LHCN-M2 (cell line): ENCODE measurements around the gene TNFRSF14. TPM values are rescaled to one million over a fixed set of nuclear protein-coding genes. Genes with fewer than 3 reads are reported as not detected.
"Not testable (repeated sequence)": the region's sequence is repeated elsewhere in the genome, so short reads cannot be mapped to it uniquely, and the experiment has no call there.

Source experiments
- DNase-seq: peaks from one replicate; pipeline ENCODE4 v3.0.0-alpha.2; 2012; ENCODE audit warnings: low read depth
- total RNA-seq: library from RNA; depleted of rRNA; stranded (reverse); fragments of >200 nt; gene quantifications from 2 replicates; pipeline ENCODE4 v1.2.3, GENCODE V29; 2014

The TNFRSF14 gene
- total RNA-seq, 1 experiment from 2014 or later = 13.1 TPM

DNA sequence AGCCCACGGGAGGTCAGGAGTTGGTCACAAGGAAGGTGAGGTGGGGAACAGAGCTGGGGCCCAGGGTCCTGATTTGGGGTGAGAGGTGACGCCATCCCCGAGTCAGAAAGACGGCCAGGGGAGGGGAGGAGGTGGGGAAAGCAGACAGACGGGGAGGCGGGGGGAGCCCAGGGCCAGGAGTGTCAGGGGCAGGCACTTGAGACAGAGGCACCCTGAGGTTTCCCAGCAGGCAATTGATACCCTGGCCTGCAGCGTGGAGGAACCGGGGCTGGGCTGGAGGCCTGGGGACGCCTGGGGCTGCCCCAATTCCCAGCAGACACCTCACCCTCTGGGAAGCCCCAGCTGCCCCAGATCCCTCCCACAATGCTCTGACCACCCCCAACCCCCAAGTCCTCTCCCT lies 3.1 kb upstream of the TNFRSF14 start:
- DNase-seq = not testable (repeated sequence)

DNA sequence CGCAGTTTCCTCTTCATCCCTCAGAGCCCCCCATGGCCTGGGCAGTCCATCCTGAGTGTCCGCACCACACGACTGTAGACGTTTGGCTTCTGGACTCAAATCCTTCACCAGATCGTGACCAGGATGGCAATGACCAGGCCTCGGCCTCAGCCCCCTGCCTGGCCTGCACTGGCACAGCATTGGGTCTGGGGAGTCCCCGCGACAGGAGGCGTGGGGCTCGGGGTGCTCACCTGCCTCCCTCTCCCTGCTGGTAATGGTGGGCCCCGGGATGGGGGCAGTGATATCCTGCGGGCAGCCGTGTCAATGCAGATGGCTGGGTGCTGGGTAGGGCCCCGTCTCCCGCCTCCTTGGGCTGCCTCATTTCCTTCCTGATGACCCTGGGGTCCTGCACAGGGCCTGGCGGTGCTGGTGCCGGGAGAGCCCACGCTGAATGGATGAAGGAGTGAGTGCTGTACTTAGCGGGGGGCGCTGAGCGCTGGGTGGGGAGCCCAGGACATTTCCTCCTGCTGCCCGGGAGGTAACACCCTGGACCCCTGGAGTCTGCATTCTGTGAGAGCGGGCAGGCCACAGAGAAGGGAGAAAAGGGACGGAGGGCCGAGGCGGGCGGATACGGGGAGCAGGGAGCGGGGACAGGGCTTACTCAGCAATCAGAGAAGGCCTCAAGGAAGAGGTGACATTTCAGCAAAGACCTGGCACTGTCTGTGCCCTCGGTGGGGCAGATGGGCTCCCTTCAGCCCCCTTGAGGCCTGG lies 2.1 kb upstream of the TNFRSF14 start:
- DNase-seq = no peak

DNA sequence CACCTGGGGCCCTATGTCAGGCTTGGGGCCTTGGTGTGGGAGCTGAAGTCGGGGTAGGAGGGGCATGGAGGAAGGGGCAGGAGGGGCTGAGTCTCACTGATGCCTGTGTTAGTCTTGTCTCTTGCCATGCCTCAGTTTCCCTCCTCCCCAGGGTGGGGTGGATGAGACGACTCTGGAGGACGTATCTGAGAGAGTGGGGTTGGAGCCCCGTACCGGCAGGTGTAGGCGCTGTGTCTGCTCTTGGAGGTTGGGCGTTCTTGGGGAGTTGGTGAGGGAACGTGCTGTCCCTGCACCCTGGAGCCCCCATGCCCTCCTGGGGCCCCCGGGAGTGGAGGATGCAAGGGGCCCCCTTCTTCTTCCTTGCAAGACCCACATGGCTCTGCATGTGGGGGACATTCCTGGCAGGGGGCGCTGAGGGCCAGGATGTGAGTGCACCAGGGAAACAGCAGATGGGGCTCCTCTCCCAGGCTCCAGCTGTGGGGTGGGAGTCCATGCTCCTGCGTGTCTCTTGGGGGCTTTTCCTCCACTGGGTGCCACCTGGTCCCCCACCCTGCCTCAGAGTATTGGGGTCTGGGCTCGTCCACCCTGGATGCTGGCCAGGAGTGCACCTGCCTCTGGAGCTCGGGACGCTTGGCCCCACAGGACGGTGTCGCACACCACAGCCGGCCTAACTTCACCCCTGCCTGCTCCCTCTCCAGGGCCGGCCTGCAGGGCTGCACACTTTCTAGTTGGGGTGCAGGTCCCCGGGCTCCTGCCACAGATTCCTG lies 1.4 kb upstream of the TNFRSF14 start:
- DNase-seq = no peak

DNA sequence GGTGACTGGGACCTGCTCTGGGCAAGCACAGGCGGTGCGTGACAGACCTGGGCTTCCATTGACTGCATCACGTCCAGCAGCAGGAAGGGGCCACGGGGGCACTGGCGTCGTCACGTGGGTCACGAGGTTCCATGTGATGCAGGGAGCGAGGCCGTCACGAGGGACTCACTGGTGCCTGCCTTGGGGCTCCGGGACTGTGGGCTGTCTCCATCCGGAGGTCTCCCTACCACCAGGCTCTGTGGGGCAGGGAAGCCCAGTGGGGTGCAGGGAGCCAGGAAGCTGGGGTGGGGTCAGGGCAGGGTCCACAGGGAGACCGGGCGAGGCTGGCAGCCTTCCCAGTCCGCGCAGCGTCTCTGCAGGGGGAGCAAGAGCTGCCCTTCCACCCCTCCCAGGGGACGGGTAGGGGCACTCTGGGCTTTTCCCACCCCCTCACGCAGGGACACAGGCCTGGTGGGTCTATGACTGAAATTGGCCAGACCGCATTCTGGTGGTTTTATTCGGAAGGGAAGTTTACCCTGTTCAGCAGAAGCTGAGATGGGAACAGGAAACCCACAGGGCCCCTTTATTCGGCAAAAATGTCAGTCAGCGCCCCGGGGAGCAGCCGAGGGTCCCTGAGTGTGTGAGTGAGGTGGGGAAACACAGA lies 416 bp upstream of the TNFRSF14 start:
- no peak for DNase-seq

DNA sequence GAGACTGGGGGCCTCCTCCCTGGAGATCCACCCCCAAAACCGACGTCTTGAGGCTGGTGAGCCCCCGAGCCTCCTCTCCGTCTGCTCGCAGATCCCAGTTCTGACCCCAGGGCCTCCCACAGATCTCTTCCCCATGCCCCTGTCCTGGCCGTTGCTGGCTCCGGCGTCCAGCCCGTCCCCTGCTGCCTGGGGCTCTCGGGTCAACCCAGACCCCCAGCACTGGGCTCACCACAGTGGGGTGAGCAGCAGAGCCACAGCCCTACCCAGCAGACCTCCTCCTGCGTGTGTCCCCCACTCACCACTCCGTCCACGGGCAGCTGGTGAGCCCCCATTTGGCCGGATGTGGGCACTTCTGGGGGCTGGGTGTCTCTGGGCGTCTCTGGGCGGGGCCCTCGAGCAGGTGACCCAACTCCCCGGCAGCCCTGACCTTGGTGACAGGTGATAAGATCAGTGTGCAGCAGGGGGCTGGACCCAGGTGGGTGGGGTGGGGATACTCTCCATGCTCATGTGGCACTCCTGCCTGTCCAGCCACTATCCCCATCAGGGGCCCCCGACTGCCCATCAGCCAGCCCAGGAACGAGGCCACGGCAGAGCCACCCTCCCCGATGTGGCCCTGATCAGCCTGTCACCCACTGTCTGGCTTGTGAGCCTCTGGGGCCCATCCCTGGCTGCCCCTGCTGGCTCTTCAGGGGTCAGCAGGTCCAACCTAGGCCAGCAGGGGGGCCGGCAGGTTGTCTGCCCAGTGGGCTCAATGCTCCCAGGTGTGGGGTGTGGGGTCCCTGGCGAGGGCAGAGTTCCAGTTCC lies 709 bp downstream of the TNFRSF14 start:
- no peak for DNase-seq

DNA sequence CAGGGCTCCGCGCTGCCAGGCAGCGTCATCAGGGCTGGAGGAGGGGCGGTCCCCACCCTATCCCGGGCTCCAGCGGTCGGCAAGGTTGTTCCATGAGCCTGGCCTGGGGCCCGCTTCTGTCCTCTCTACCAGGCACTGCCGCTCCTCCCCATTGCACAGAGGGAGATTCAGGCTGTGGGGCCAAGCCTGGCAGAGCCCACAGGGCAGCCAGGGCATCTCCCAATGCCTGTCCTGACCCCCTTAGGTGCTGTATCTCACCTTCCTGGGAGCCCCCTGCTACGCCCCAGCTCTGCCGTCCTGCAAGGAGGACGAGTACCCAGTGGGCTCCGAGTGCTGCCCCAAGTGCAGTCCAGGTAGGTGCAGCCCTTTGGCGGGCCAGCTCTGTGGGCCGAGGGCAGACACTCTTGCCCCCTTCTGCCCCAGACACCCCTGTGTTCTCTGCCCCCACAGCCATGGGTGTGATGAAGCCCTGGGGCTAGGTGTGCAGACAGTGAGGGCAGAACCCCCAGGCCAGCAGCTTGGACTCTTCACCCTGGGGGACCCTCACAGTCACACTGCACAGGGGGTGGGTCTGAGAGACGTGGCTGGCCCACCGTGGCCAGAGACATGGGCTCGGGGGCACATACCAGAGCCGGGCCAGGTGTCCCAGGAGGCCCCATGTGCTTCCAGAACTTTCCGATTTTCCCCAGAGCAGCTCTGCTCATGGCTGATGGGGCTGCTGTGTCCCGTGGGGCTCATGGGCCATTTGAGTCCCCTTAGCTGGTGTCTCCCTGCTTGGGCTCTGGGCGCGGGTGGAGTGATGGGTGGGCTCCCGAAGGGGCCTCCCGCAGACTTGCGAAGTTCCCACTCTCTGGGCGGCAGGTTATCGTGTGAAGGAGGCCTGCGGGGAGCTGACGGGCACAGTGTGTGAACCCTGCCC lies 1.6 kb downstream of the TNFRSF14 start:
- no peak for DNase-seq

DNA sequence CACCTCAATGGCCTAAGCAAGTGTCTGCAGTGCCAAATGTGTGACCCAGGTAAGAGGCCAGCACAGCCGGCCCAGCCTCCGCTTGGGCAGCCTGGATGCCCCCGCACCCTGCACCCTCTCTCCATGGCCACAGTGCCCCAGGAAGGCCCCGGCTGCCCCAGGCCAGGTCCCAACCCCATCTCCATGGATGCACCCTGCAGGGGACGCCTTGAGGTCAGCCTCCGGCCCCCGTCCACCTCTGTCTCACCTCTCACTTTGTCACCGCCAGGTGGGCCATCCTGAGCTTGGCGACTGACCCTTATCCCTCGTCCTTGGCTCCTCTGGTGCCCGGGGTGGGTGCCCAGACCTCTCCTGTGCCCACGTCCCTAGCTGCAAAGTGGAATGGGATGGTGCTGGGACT lies 2.2 kb downstream of the TNFRSF14 start:
- no peak for DNase-seq

DNA sequence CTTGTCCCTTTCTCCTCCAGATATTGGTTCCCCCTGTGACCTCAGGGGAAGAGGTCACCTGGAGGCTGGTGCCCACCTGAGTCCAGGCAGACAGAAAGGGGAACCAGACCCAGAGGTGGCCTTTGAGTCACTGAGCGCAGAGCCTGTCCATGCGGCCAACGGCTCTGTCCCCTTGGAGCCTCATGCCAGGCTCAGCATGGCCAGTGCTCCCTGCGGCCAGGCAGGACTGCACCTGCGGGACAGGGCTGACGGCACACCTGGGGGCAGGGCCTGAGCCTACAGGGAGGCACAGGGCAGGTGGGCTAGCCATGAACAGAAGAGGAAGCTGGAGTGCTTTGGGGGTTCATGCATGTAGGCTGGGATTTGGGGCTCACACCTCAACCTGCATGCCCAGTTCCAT lies 2.7 kb downstream of the TNFRSF14 start:
- DNase-seq = no peak

DNA sequence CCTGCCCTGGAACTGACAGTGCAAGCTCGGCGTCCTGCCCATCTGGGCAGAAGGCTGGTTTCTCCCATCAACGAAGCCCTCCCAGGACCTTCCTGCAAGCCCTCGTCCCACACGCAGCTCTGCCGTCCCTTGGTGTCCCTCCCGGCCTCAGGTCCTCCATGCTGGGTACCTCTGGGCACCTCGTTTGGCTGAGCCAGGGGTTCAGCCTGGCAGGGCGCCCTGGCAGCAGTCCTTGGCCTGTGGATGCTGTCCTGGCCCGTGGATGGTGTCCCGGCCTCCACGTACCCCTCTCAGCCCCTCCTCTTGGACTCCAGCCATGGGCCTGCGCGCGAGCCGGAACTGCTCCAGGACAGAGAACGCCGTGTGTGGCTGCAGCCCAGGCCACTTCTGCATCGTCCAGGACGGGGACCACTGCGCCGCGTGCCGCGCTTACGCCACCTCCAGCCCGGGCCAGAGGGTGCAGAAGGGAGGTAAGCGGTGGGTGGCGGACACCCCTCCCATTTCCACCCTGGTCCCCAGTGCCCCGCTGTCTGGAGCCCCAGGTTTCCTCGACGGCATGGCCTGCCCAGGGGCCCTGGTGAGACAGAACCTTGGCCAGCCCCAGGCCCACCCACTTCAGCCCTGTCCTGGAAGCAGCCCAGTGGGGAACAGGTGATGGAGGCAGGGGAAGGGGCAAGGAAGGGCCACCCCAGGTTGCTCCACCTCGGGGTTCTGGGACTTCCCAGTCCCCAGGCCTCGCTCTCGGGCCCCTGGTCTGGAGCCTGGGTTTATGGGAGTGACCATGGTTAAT lies 3.5 kb downstream of the TNFRSF14 start:
- no peak for DNase-seq

DNA sequence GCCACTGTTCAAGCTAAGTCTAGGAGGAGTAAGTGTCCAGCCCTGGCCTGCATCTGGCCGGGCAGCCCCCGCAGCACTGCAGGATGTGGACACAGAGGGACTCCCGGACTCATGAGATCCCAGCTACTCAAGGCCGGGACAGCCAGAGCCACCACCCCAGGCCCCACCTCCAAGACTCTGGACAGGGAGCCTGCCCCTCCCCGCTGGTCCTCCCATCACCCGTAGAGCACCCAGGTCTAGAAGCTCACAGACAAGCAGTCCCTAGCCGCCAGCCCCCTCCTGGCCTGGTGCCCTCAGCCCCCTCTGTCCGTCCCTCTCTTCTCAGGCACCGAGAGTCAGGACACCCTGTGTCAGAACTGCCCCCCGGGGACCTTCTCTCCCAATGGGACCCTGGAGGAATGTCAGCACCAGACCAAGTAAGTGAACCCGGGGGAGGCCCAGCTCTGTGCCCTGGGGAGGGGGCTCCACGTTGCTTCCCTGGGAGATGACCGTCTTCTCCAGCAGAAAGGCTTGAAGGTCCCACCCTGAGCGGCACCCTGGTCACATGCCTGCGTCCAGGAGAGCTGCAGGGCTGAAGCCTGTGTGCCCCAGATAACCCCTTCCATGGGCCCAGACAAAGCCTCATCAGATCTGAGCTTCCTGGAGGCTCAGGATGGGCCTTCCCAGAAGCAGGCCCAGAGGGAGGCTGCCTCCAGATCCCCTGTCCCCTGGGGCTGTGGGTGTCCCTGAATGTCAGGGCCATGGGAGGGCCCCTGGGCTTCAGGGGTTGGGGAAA lies 4.3 kb downstream of the TNFRSF14 start:
- DNase-seq = no peak

DNA sequence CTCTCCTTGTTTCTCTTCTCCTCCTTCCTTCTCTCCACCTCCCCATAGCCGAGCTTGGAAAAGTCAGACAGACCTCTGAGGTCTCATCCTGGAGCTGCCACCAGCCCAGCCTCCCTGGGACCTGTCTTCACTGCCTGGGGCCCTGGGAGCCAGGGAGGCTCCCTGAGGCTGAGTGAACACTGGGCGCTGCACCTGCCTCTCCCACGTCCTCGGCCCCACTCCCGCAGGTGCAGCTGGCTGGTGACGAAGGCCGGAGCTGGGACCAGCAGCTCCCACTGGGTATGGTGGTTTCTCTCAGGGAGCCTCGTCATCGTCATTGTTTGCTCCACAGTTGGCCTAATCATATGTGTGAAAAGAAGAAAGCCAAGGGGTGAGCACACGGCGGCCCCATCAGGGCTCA lies 5.3 kb downstream of the TNFRSF14 start:
- no peak for DNase-seq

DNA sequence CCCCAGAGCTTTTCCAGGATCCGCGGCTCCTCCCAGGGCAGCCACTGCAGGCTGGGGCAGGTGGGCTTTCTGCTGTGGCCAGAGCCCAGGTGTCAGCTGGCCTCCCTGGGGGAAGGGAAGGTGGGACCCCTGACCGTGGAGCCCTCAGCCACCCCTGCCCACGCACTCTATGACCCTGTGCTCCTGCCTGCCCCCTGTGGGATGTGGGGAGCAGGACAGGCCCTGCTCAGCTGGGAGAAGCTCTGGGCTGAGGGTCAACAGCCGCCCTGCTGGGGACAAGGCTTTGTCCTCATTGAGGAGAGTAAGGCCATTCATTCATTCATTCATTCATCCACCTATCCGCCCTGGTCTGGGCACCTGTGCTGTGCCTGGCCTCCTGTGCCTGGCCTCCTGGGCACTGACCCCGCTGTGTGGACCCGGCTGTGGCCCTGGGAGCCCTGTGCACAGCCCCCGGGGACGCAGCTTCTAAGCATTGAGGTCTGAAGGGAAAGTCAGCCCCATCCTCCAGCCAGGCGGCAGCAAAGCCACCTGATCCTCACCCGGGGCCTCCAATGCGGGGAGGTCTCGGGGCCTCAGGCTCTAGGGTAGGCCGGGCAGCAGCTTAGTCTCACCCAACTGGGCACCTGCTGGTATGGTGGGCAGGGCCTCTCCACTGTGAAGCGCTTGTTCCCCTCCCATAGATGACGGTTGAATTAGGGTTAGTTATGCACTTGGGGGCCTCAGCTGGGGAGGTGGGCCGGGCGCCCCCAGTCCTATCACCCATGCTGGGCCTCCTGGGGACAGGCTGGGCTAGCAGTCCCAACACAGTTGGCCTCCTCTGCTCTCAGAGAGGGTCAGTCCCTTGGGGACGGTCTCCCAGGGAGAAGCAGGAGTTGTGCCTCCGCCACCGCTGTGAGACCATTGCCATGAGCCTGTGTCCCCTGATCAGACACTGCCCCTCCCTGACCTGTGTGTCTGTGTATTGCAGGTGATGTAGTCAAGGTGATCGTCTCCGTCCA lies 6.0 kb downstream of the TNFRSF14 start:
- no peak for DNase-seq

DNA sequence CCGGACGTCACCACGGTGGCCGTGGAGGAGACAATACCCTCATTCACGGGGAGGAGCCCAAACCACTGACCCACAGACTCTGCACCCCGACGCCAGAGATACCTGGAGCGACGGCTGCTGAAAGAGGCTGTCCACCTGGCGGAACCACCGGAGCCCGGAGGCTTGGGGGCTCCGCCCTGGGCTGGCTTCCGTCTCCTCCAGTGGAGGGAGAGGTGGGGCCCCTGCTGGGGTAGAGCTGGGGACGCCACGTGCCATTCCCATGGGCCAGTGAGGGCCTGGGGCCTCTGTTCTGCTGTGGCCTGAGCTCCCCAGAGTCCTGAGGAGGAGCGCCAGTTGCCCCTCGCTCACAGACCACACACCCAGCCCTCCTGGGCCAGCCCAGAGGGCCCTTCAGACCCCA lies 7.0 kb downstream of the TNFRSF14 start:
- no peak for DNase-seq

DNA sequence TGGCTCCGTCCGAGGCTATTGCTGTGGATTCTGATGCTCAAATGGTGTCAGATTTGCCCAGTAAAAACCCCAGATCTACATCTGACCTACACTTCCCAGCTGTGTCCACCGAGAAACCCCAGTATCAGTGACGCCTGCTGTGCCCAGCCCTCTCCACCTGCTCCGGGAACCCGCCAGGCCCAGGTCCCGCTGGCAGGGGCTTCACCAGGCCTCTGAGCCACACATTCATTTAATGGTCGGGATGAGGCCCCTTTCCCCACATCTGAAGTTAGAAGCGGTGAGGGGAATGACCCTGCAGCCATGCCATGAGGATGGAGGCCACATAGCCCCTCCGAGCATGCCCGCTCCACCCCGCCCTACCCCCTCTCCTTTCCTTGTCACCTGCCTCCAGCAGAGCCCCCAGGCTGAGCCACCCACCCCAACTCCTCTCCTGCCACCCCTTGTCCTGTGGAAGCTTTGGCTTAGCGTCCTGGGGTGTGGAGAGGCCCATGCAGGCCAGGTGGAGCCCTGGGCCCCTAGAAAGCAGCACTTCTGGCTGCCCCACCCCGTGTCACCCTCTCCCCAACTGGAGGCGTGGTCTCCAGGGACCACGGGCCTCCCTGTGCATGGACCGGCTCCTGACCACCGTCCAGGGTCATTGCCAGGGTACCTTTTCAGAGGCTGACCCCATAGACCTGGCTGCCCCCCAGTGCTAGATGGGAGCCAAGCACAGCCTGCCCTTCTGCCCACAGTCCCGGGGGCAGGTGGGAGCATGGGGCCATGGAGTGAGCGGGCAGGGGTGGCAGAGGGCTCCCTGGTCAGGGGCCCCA lies 8.0 kb downstream of the TNFRSF14 start:
- no peak for DNase-seq

DNA sequence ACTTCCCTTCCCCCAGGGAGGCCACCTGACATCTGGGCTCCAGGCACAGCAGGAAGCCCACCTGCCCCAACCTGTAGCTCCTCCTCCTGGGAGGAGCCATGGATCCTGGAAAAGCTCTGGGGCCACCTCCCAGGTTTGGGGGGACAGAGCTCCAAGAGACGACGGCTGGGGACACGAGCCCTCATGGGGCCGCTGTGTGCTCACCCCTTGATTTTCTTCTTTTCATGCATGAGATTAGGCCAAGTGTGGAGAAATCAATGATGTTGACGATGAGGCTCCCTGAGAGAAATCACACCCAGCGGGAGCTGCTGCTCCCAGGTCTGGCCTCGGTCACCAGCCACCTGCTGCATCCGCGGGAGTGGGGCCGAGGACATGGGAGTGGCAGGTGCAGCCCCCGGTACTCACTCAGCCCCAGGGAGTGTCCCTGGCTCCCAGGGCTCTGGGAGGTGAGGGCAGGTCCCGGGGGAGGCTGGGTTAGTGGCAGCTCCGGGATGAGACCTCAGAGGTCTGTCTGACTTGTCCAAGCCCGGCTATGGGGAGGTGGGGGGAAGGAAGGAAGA lies 8.7 kb downstream of the TNFRSF14 start:
- no peak for DNase-seq
